ENCODE measurements around the gene MAGEA8. TPM values are rescaled to one million over a fixed set of nuclear protein-coding genes. Genes with fewer than 3 reads are reported as not detected.
"Not testable (repeated sequence)": the region's sequence is repeated elsewhere in the genome, so short reads cannot be mapped to it uniquely, and the experiment has no call there.

MAGEA8 gene, protein sequence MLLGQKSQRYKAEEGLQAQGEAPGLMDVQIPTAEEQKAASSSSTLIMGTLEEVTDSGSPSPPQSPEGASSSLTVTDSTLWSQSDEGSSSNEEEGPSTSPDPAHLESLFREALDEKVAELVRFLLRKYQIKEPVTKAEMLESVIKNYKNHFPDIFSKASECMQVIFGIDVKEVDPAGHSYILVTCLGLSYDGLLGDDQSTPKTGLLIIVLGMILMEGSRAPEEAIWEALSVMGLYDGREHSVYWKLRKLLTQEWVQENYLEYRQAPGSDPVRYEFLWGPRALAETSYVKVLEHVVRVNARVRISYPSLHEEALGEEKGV
- total RNA-seq (not detected), polyA plus RNA-seq (not detected)
- long read RNA-seq, donor 1: 0 reads
- long read RNA-seq, donor 2: 0 reads
- long read RNA-seq, donor 3: 0 reads
- long read RNA-seq, donor 4: 0 reads

DNA sequence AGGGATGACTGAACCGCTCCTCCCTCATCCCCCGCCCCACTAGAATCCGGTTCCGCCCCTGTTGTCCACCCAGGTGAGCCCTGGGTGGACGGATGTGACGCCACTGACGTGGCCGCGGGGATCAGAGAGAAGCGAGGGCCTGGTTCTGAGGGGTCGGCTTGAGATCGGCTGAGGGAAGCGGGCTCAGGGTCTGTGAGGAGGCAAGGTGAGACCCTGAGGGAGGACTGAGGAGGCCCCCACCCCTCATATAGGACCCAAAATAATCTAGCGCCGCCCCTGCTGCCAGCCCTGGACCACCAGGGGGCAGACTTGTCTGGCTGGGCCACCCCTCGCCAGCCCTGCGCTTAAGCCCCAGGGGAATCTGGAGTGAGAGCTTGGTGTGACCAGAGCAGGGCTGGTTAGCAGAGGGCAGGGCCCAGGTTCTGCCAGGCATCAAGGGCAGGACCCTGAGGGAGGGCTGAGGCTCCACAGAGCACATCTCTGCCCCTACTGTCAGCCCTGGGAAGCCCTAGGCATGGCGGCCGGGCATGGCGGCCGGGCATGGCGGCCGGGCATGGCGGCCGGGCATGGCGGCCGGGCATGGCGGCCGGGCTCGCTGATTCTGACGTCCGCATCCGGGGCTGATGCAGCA lies at the start of gene MAGEA8:
TSS of gene MAGEA8 (plus strand) at position 103 of the 631 bp plus-strand sequence. CDS start 3,090 bp downstream, outside the sequence.
- no peaks in the 10 kb centered on the region for H3K27me3 ChIP-seq (ENCODE audit: control insufficient read depth, insufficient read depth)
- no peaks in the 10 kb centered on the region for H3K4me1 ChIP-seq (ENCODE audit: control insufficient read depth, insufficient read depth, low read length)
- H3K27ac ChIP-seq (ENCODE audit: low read length): no peak within 1 kb of the TSS
- no peak within 1 kb of the TSS for H3K4me3 ChIP-seq (ENCODE audit: low read length)
- H3K9me3 ChIP-seq (ENCODE audit: control insufficient read depth, low read length): no peaks in the 10 kb centered on the region
- intact Hi-C loops (cut with DNase I): no loop called here
- DNase-seq (no peak), ATAC-seq (no peak)
- WGBS: 96% methylated on average over 31 of the region's 33 CpGs

DNA sequence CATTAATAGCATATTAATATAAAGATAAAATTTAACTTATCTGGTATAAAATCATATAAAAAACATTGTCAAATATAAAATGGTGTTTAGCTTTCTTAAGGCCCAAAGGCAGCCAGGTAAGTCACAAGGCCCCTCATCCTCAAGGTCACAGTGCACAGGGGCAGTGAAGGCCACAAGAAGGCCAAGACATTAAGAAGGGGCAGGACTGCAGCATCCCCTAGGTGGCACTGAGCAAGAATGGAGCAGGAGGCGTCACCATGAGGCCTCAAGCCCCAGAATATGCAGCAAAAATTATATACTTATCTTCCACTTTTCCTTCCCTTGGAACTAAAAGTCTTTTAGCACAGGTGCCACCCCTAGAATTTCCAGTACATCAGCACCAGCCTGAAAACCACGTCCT lies 49.5 kb upstream of the MAGEA8 start:
- Histone ChIP-seq H3K9me3 (ENCODE audit: control insufficient read depth, low read length) (no peaks in the 10 kb centered on the region), H3K4me1 (ENCODE audit: control insufficient read depth, insufficient read depth, low read length) (no peaks in the 10 kb centered on the region), H3K27me3 (ENCODE audit: control insufficient read depth, insufficient read depth) (no peaks in the 10 kb centered on the region), H3K4me3 (ENCODE audit: low read length) (no peak overlapping the region), H3K27ac (ENCODE audit: low read length) (no peak overlapping the region)
- no peak for ATAC-seq
- no peak for DNase-seq
- 85% methylated on average over 2 of the region's 2 CpGs for whole genome bisulfite sequencing
- intact Hi-C loops (cut with DNase I): no loop called here

DNA sequence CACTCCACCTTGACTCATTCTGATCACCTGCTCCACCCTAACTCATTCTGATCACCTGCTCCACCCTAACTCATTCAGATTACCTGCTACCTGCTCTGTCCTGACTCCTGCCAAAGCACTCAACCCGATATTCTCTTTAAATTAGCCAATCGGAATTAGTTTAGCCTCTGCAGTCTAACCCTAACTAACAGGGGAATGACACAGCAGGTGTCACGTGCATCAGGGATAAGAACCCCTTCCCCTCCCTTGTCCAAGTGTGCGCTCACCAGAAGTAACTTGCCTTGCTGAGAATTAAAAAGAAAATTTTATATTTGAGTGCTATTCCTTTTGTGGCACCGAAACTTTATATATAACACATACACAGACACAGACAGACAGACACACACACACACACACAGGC lies 44.3 kb upstream of the MAGEA8 start:
- H3K27me3 ChIP-seq (ENCODE audit: control insufficient read depth, insufficient read depth); H3K4me3 ChIP-seq (ENCODE audit: low read length); ATAC-seq; DNase-seq; H3K4me1 ChIP-seq (ENCODE audit: control insufficient read depth, insufficient read depth, low read length); H3K9me3 ChIP-seq (ENCODE audit: control insufficient read depth, low read length); H3K27ac ChIP-seq (ENCODE audit: low read length); intact Hi-C loops (cut with DNase I): not testable (repeated sequence)
- 63% methylated on average over 5 of the region's 5 CpGs for WGBS

DNA sequence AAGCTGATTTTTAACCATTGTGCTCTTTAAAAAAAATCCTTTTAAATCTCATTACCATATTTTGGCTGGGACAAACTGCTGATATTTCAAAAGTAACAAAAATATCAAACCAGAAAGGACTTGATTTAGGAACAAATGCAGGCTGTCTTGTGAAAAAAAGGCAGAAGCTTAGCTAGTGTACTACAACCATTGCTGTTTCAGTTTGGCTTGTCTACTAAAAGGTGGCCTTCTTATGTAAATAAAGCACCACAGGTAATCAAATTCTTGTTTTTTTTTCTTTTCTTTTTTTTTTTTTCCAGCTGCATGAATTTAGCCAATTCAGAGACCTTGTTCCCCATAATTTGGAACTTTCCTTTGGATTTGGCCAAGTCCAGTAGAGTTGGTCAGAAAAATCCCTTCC lies 43.8 kb upstream of the MAGEA8 start:
- no peak for ATAC-seq
- intact Hi-C loops (cut with DNase I): no loop called here
- Histone ChIP-seq H3K4me3 (ENCODE audit: low read length) (no peak overlapping the region), H3K27ac (ENCODE audit: low read length) (no peak overlapping the region), H3K9me3 (ENCODE audit: control insufficient read depth, low read length) (no peaks in the 10 kb centered on the region), H3K4me1 (ENCODE audit: control insufficient read depth, insufficient read depth, low read length) (no peaks in the 10 kb centered on the region), H3K27me3 (ENCODE audit: control insufficient read depth, insufficient read depth) (no peaks in the 10 kb centered on the region)
- DNase-seq: no peak

DNA sequence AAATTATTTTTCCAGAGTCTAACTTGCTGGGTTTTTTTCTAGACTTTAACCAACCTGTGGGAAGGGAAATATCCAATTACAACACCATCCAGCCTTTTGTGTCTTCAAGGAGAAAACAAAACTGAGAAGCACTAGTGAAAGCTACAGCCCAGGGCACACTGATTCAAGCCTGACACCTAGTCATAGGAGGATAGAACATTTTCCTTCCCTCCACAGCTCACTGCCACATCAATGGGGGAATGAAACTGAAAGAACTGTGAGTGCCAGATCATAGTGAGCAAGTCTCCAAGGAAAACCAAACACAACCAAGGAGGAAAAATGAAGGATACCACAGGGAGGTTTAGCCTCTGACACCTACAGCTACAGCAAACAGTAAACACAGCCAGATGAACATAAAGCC lies 43.3 kb upstream of the MAGEA8 start:
- Histone ChIP-seq H3K27ac (ENCODE audit: low read length) (no peak overlapping the region), H3K4me3 (ENCODE audit: low read length) (no peak overlapping the region), H3K4me1 (ENCODE audit: control insufficient read depth, insufficient read depth, low read length) (no peaks in the 10 kb centered on the region), H3K27me3 (ENCODE audit: control insufficient read depth, insufficient read depth) (no peaks in the 10 kb centered on the region), H3K9me3 (ENCODE audit: control insufficient read depth, low read length) (no peaks in the 10 kb centered on the region)
- DNase-seq (no peak), ATAC-seq (no peak)
- intact Hi-C loops (cut with DNase I): no loop called here

DNA sequence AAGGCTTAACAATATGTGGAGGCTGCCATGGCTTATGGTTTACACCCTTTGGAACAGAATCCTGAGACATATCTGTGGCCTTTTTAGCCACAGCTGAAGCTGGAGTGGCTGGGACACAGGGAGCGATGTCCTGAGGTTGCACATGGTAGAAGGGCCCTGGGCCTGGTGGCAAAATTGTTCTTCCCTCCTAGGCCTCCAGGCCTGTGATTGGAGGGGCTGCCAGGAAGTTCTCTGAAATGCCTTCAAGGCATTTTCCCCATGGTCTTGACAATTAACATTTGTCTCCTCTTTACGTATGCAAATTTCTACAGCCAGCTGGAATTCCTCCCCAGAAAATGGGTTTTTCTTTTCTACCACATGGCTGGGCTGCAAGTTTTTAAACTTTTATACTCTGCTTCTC lies 39.1 kb upstream of the MAGEA8 start:
- no peak for DNase-seq
- no peaks in the 10 kb centered on the region for H3K9me3 ChIP-seq (ENCODE audit: control insufficient read depth, low read length)
- no peak for ATAC-seq
- H3K27me3 ChIP-seq (ENCODE audit: control insufficient read depth, insufficient read depth): no peaks in the 10 kb centered on the region
- H3K27ac ChIP-seq (ENCODE audit: low read length): no peak overlapping the region
- 94% methylated on average over 2 of the region's 2 CpGs for WGBS
- H3K4me1 ChIP-seq (ENCODE audit: control insufficient read depth, insufficient read depth, low read length): no peaks in the 10 kb centered on the region
- intact Hi-C loops (cut with DNase I): no loop called here
- H3K4me3 ChIP-seq (ENCODE audit: low read length): no peak overlapping the region

DNA sequence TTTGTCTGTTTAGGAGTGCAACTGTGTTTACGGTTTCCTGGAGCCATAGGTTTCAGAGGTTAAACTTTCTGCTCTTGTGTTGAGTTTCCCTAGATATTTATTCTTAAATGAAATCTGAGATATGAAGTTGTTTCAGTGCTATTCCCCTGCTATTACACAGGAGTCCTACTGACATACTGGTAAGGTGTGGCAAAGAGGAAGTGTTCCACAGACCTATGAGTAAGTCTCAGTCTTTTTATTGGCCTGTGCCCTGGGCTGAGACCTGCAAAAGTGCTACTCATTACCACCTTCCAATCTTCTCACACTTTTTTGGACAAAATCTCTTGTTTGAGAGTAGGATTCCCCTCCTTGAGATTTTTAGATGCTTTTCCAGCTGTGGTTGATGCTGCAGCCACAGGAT lies 35.6 kb upstream of the MAGEA8 start:
- intact Hi-C loops (cut with DNase I): no loop called here
- H3K4me3 ChIP-seq (ENCODE audit: low read length): no peak overlapping the region

DNA sequence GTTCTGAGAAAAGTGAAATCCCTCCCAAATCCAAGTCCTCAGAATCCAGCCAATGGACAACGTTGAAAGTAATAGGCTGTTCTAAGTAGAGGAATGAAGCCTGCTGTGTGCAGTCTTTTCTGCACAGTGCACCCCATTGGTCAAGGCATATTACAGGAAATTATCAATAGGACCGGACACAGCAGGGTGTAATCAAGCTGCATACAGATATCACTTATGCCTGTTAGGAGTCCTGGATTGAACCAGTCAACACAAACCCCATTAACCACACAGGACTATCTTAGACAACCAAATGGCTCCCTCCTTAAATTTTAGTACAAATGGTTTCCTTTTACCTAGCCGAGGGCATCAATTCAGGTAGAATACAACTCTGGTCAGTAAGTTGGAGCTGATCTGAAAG lies 34.2 kb upstream of the MAGEA8 start:
- intact Hi-C loops (cut with DNase I): no loop called here
- DNase-seq (no peak), ATAC-seq (no peak)
- H3K27me3 ChIP-seq (ENCODE audit: control insufficient read depth, insufficient read depth): no peaks in the 10 kb centered on the region
- H3K27ac ChIP-seq (ENCODE audit: low read length): no peak overlapping the region
- no peaks in the 10 kb centered on the region for H3K9me3 ChIP-seq (ENCODE audit: control insufficient read depth, low read length)
- H3K4me1 ChIP-seq (ENCODE audit: control insufficient read depth, insufficient read depth, low read length): no peaks in the 10 kb centered on the region
- 83% methylated on average over 3 of the region's 3 CpGs for WGBS
- no peak overlapping the region for H3K4me3 ChIP-seq (ENCODE audit: low read length)

More for the DNA sequence above, 35.6 kb upstream of the MAGEA8 start:
- 96% methylated on average over 1 of the region's 1 CpG for WGBS
- Histone ChIP-seq H3K27me3 (ENCODE audit: control insufficient read depth, insufficient read depth) (no peaks in the 10 kb centered on the region), H3K9me3 (ENCODE audit: control insufficient read depth, low read length) (no peaks in the 10 kb centered on the region), H3K4me1 (ENCODE audit: control insufficient read depth, insufficient read depth, low read length) (no peaks in the 10 kb centered on the region), H3K27ac (ENCODE audit: low read length) (no peak overlapping the region)
- DNase-seq: no peak
- no peak for ATAC-seq

DNA sequence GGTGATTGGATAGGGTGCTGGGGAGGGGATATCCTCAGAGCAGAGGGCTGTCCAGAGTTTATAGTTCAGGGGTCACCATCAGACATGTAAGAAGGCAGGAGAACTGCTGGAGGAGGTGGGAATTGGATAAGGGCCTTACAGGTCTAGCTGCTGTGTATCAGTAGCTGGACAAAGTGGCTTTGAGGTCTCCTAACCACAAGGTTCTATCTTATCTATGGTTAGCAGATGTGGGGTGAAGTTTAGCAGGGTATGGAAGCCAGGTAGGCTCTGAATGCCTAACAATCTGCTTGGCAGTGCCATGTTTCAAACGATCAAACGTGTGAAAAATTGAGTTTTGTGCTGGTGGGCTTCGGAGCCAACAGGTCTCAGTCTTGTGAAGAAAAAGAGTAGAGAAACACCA lies 32.1 kb upstream of the MAGEA8 start:
- H3K27ac ChIP-seq (ENCODE audit: low read length): no peak overlapping the region
- ATAC-seq (no peak), DNase-seq (no peak)
- H3K27me3 ChIP-seq (ENCODE audit: control insufficient read depth, insufficient read depth): no peaks in the 10 kb centered on the region
- intact Hi-C loops (cut with DNase I): no loop called here
- 92% methylated on average over 3 of the region's 3 CpGs for WGBS
- no peaks in the 10 kb centered on the region for H3K4me1 ChIP-seq (ENCODE audit: control insufficient read depth, insufficient read depth, low read length)
- H3K9me3 ChIP-seq (ENCODE audit: control insufficient read depth, low read length): no peaks in the 10 kb centered on the region
- no peak overlapping the region for H3K4me3 ChIP-seq (ENCODE audit: low read length)

DNA sequence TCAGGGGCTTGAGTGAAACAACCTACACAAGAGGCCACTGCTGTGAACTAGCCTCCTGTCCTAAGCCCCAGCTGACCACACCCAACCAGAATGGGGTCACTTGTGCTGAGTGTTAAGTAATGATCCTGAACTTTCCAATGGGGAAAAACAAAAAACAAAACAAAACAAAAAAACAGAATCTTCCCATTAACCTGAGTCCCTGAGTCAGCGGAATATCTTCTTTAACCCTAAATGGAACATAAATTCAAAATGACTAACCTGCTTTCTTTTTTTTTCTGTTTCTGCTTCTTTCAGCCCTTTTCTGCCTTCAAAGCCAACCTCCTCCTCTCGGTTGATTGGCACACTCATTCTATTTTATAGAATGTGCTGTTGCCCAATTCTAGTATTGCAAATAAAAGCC lies 31.2 kb upstream of the MAGEA8 start:
- 81% methylated on average over 2 of the region's 2 CpGs for WGBS
- intact Hi-C loops (cut with DNase I): no loop called here
- no peak for DNase-seq

DNA sequence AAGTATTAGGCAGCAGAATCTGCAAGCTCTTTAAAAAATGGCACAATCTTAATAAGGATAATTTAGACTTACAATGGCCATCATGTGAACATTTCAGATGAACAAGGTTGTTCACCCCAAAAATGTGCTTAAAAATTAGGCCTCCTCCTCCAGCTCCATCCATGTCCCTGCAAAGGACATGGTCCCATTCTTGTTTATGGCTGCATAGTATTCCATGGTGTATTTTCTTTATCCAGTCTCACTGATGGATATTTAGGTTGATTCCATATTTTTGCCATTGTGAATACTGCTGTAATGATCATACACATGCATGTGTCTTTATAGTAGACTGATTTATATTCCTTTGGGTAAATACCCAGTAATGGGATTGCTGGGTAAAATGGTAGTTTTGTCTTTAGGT lies 29.1 kb upstream of the MAGEA8 start:
- ATAC-seq (no peak), DNase-seq (no peak)
- no peaks in the 10 kb centered on the region for H3K9me3 ChIP-seq (ENCODE audit: control insufficient read depth, low read length)
- no peaks in the 10 kb centered on the region for H3K27me3 ChIP-seq (ENCODE audit: control insufficient read depth, insufficient read depth)
- H3K4me1 ChIP-seq (ENCODE audit: control insufficient read depth, insufficient read depth, low read length): no peaks in the 10 kb centered on the region
- H3K27ac ChIP-seq (ENCODE audit: low read length): no peak overlapping the region
- H3K4me3 ChIP-seq (ENCODE audit: low read length): no peak overlapping the region
- intact Hi-C loops (cut with DNase I): no loop called here

More for the DNA sequence above, 31.2 kb upstream of the MAGEA8 start:
- H3K4me3 ChIP-seq (ENCODE audit: low read length): no peak overlapping the region
- ATAC-seq: no peak
- no peaks in the 10 kb centered on the region for H3K27me3 ChIP-seq (ENCODE audit: control insufficient read depth, insufficient read depth)
- H3K9me3 ChIP-seq (ENCODE audit: control insufficient read depth, low read length): no peaks in the 10 kb centered on the region
- H3K4me1 ChIP-seq (ENCODE audit: control insufficient read depth, insufficient read depth, low read length): no peaks in the 10 kb centered on the region
- H3K27ac ChIP-seq (ENCODE audit: low read length): no peak overlapping the region

Measured in right cardiac atrium (tissue), 5 donors.